Measurements from ENCODE around the gene NSUN5.

GRCh38 chr7:73350306-73351068 is 41.9 kb upstream of the NSUN5 start:
- TF ChIP-seq CTCF (IDR thresholded peaks at IDR 0.05; ENCODE audit: poor library complexity, severe bottlenecking) (no peak), RAD21 (conservative IDR thresholded peaks at IDR 0.05) (no peak), MXI1 (conservative IDR thresholded peaks at IDR 0.05; ENCODE audit: poor library complexity, severe bottlenecking) (no peak), POLR2AphosphoS5 (IDR thresholded peaks at IDR 0.05) (no peak), EZH2 (IDR thresholded peaks at IDR 0.05; ENCODE audit: borderline replicate concordance, insufficient read depth, low read length, poor library complexity, severe bottlenecking) (no peak), TAF1 (IDR thresholded peaks at IDR 0.05; ENCODE audit: low read depth) (no peak)
